SU-DHL-6 (cell line): ENCODE data around the gene ANK3.

ENCODE experiments used
- CTCF ChIP-seq: fragments of 200-600 bp; sonication (generic); IDR thresholded peaks from one replicate; pipeline ENCODE4 v1.5.1; 2017; ENCODE audit warnings: antibody characterized with exemption, mild to moderate bottlenecking, low read length, moderate library complexity; ENCODE audit not compliant: insufficient read depth, poor library complexity, severe bottlenecking
- EZH2phosphoT487 ChIP-seq: fragments of 200-600 bp; sonication (generic), shearing (Covaris generic); conservative IDR thresholded peaks from 2 replicates; pipeline ENCODE4 v1.6.1; 2018; ENCODE audit warnings: mild to moderate bottlenecking, antibody characterized with exemption, low read length, moderate library complexity, mixed read lengths

GRCh38 chr10:60363187-60363586 lies 26.5 kb downstream of the ANK3 start:
- TF ChIP-seq CTCF (no peak), EZH2phosphoT487 (no peak)
